Measurements from ENCODE around the gene PTPRF.

PTPRF gene

GRCh38 chr1:43550598-43551246, 20.0 kb downstream of the PTPRF start:
- no peaks in the 10 kb centered on the region for H3K9me2 ChIP-seq (replicated peaks; ENCODE audit: control insufficient read depth, low read length)
- H3F3A ChIP-seq (ENCODE audit: control insufficient read depth, insufficient read depth), result no peaks in the 10 kb centered on the region
- TF ChIP-seq CTCF (IDR thresholded peaks at IDR 0.05; ENCODE audit: low read depth, low read length, poor library complexity, severe bottlenecking) (no peak), EZH2phosphoT487 (IDR thresholded peaks at IDR 0.05; ENCODE audit: borderline replicate concordance, low read length) (no peak)
- H3K27ac ChIP-seq (ENCODE audit: low read depth, low read length), result no peak overlapping the region
- no peaks in the 10 kb centered on the region for H3K9me3 ChIP-seq (ENCODE audit: control insufficient read depth, insufficient read depth, low read length)
- H3K27me3 ChIP-seq (ENCODE audit: control insufficient read depth, low read length), result peaks cover 4% of the 10 kb centered on the region; the same call in 1 of the 2 replicates
- H4K20me1 ChIP-seq (ENCODE audit: control insufficient read depth, insufficient read depth, low read depth, low read length), result no peaks in the 10 kb centered on the region
- no peaks in the 10 kb centered on the region for H3K4me1 ChIP-seq (ENCODE audit: control insufficient read depth, low read length)
- H3K79me2 ChIP-seq (ENCODE audit: control insufficient read depth, low read length), result no peaks in the 10 kb centered on the region
- no peak overlapping the region for H3K4me2 ChIP-seq (ENCODE audit: low read length)
- no peak overlapping the region for H3K4me3 ChIP-seq (ENCODE audit: low read length)
- no peaks in the 10 kb centered on the region for H3K36me3 ChIP-seq (ENCODE audit: control insufficient read depth, low read length)

- H3K36me3 ChIP-seq (ENCODE audit: control insufficient read depth, low read length), result no peaks in the 10 kb centered on the region
- no peaks in the 10 kb centered on the region for H3K9me3 ChIP-seq (ENCODE audit: control insufficient read depth, insufficient read depth, low read length)
- H3K79me2 ChIP-seq (ENCODE audit: control insufficient read depth, low read length), result no peaks in the 10 kb centered on the region
- H3K27me3 ChIP-seq (ENCODE audit: control insufficient read depth, low read length), result peaks cover 4% of the 10 kb centered on the region; the same call in 1 of the 2 replicates
- H3K4me2 ChIP-seq (ENCODE audit: low read length), result no peak overlapping the region
- TF ChIP-seq CTCF (IDR thresholded peaks at IDR 0.05; ENCODE audit: low read depth, low read length, poor library complexity, severe bottlenecking) (no peak), EZH2phosphoT487 (IDR thresholded peaks at IDR 0.05; ENCODE audit: borderline replicate concordance, low read length) (no peak)
- H3F3A ChIP-seq (ENCODE audit: control insufficient read depth, insufficient read depth), result no peaks in the 10 kb centered on the region
- no peak overlapping the region for H3K4me3 ChIP-seq (ENCODE audit: low read length)
- H4K20me1 ChIP-seq (ENCODE audit: control insufficient read depth, insufficient read depth, low read depth, low read length), result no peaks in the 10 kb centered on the region
- H3K4me1 ChIP-seq (ENCODE audit: control insufficient read depth, low read length), result no peaks in the 10 kb centered on the region
- H3K9me2 ChIP-seq (replicated peaks; ENCODE audit: control insufficient read depth, low read length), result no peaks in the 10 kb centered on the region
- no peak overlapping the region for H3K27ac ChIP-seq (ENCODE audit: low read depth, low read length)
Observed at GRCh38 chr1:43551396-43551888, 20.8 kb downstream of the PTPRF start.

- Histone ChIP-seq H4K20me1 (ENCODE audit: control insufficient read depth, insufficient read depth, low read depth, low read length) (no peaks in the 10 kb centered on the region), H3K9me3 (ENCODE audit: control insufficient read depth, insufficient read depth, low read length) (no peaks in the 10 kb centered on the region), H3F3A (ENCODE audit: control insufficient read depth, insufficient read depth) (no peaks in the 10 kb centered on the region), H3K9me2 (replicated peaks; ENCODE audit: control insufficient read depth, low read length) (no peaks in the 10 kb centered on the region), H3K27ac (ENCODE audit: low read depth, low read length) (no peak overlapping the region), H3K36me3 (ENCODE audit: control insufficient read depth, low read length) (no peaks in the 10 kb centered on the region), H3K4me3 (ENCODE audit: low read length) (no peak overlapping the region), H3K27me3 (ENCODE audit: control insufficient read depth, low read length) (peaks cover 4% of the 10 kb centered on the region; the same call in 1 of the 2 replicates), H3K4me1 (ENCODE audit: control insufficient read depth, low read length) (no peaks in the 10 kb centered on the region), H3K4me2 (ENCODE audit: low read length) (no peak overlapping the region), H3K79me2 (ENCODE audit: control insufficient read depth, low read length) (no peaks in the 10 kb centered on the region)
- TF ChIP-seq CTCF (IDR thresholded peaks at IDR 0.05; ENCODE audit: low read depth, low read length, poor library complexity, severe bottlenecking) (no peak), EZH2phosphoT487 (IDR thresholded peaks at IDR 0.05; ENCODE audit: borderline replicate concordance, low read length) (no peak)
Observed at GRCh38 chr1:43552059-43552742, 21.5 kb downstream of the PTPRF start.
